ENCODE measurements around the gene SKAP2.

The SKAP2 gene

GRCh38 chr7:26723129-26723528 lies 141.3 kb downstream of the SKAP2 start:
- no peak for DNase-seq (ENCODE audit: low spot score)
- in situ Hi-C loops (cut with MboI; ENCODE audit: low sequenced_read_pairs, unreplicated experiment): no loop called here
- TF ChIP-seq CTCF (IDR thresholded peaks at IDR 0.05; ENCODE audit: borderline replicate concordance, control extremely low read depth, extremely low read depth, insufficient read depth, missing control alignments): no peak

GRCh38 chr7:26721450-26721849 lies 142.9 kb downstream of the SKAP2 start:
- DNase-seq (ENCODE audit: low spot score): no peak
- TF ChIP-seq CTCF (IDR thresholded peaks at IDR 0.05; ENCODE audit: borderline replicate concordance, control extremely low read depth, extremely low read depth, insufficient read depth, missing control alignments): no peak
- in situ Hi-C loops (cut with MboI; ENCODE audit: low sequenced_read_pairs, unreplicated experiment): no loop called here

GRCh38 chr7:26718063-26718462 lies 146.3 kb downstream of the SKAP2 start:
- in situ Hi-C loops (cut with MboI; ENCODE audit: low sequenced_read_pairs, unreplicated experiment): no loop called here
- no peak for DNase-seq (ENCODE audit: low spot score)
- TF ChIP-seq CTCF (IDR thresholded peaks at IDR 0.05; ENCODE audit: borderline replicate concordance, control extremely low read depth, extremely low read depth, insufficient read depth, missing control alignments): no peak

- no peak for TF ChIP-seq CTCF (IDR thresholded peaks at IDR 0.05; ENCODE audit: borderline replicate concordance, control extremely low read depth, extremely low read depth, insufficient read depth, missing control alignments)
- in situ Hi-C loops (cut with MboI; ENCODE audit: low sequenced_read_pairs, unreplicated experiment): no loop called here
- DNase-seq (ENCODE audit: low spot score): no peak
Observed at GRCh38 chr7:26714438-26714837, 150.0 kb downstream of the SKAP2 start.

GRCh38 chr7:26714006-26714405 lies 150.4 kb downstream of the SKAP2 start:
- in situ Hi-C loops (cut with MboI; ENCODE audit: low sequenced_read_pairs, unreplicated experiment): no loop called here
- no peak for TF ChIP-seq CTCF (IDR thresholded peaks at IDR 0.05; ENCODE audit: borderline replicate concordance, control extremely low read depth, extremely low read depth, insufficient read depth, missing control alignments)
- DNase-seq (ENCODE audit: low spot score): no peak

GRCh38 chr7:26709210-26709990 lies 155.0 kb downstream of the SKAP2 start:
- TF ChIP-seq CTCF (IDR thresholded peaks at IDR 0.05; ENCODE audit: borderline replicate concordance, control extremely low read depth, extremely low read depth, insufficient read depth, missing control alignments): no peak
- in situ Hi-C loops (cut with MboI; ENCODE audit: low sequenced_read_pairs, unreplicated experiment): no loop called here
- no peak for DNase-seq (ENCODE audit: low spot score)

Data from GM13976 (cell line).